HepG2 (cell line): ENCODE results near the gene LSM2. TPM values are rescaled to one million over a fixed set of nuclear protein-coding genes. Genes with fewer than 3 reads are reported as not detected.

ENCODE experiments used
- ATF7-NPFF ChIP-seq: sonication (generic); formaldehyde crosslinking; IDR thresholded peaks from 2 replicates; pipeline ENCODE4 v1.8.1; 2023; ENCODE audit warnings: mild to moderate bottlenecking, low read depth, missing genetic modification reagents, moderate library complexity
- BATF2 ChIP-seq: sonication (generic); formaldehyde crosslinking; IDR thresholded peaks from 2 replicates; pipeline ENCODE4 v1.8.0; 2022; ENCODE audit warnings: mild to moderate bottlenecking, missing genetic modification reagents, moderate library complexity
- CEBPG ChIP-seq: IDR thresholded peaks from 2 replicates; pipeline ENCODE4 v1.6.1; 2016
- FOXA3 ChIP-seq: IDR thresholded peaks from 2 replicates; pipeline ENCODE4 v1.6.1; 2016; ENCODE audit warnings: missing genetic modification reagents, missing compliant biosample characterization
- FOXO1 ChIP-seq: sonication (generic); formaldehyde crosslinking; IDR thresholded peaks from 2 replicates; pipeline ENCODE4 v1.4.0; 2020; ENCODE audit warnings: missing genetic modification reagents
- GMEB1 ChIP-seq: sonication (generic); formaldehyde crosslinking; IDR thresholded peaks from 2 replicates; pipeline ENCODE4 v1.5.1; 2020; ENCODE audit warnings: missing genetic modification reagents, mild to moderate bottlenecking, borderline replicate concordance
- HCFC1 ChIP-seq: fragments of 150-350 bp; IDR thresholded peaks from 2 replicates; pipeline ENCODE4 v1.6.1; 2014; ENCODE audit warnings: low read depth, low read length
- HDAC2 ChIP-seq: sonication (generic); formaldehyde crosslinking; IDR thresholded peaks from 2 replicates; pipeline ENCODE4 v1.4.0; 2020; ENCODE audit warnings: missing genetic modification reagents
- JDP2 ChIP-seq: sonication (generic); formaldehyde crosslinking; IDR thresholded peaks from 2 replicates; pipeline ENCODE4 v1.8.1; 2022; ENCODE audit warnings: missing genetic modification reagents, borderline replicate concordance
- KAT8 ChIP-seq: IDR thresholded peaks from 2 replicates; pipeline ENCODE4 v1.6.1; 2016; ENCODE audit warnings: missing genetic modification reagents, missing compliant biosample characterization
- NFE2L1 ChIP-seq: sonication (generic); formaldehyde crosslinking; IDR thresholded peaks from 2 replicates; pipeline ENCODE4 v1.4.0; 2020; ENCODE audit warnings: missing genetic modification reagents, mild to moderate bottlenecking, borderline replicate concordance
- NFE2L2 ChIP-seq: fragments of 150-350 bp; IDR thresholded peaks from 2 replicates; pipeline ENCODE4 v1.6.1; 2014; ENCODE audit warnings: low read length
- PBX3 ChIP-seq: sonication (generic); formaldehyde crosslinking; IDR thresholded peaks from 2 replicates; pipeline ENCODE4 v1.8.1; 2023; ENCODE audit warnings: missing genetic modification reagents, inconsistent platforms, borderline replicate concordance
- RNF219 ChIP-seq: sonication (generic); formaldehyde crosslinking; IDR thresholded peaks from 2 replicates; pipeline ENCODE4 v1.5.0; 2020; ENCODE audit warnings: mild to moderate bottlenecking, missing genetic modification reagents
- TERF1 ChIP-seq: sonication (generic); formaldehyde crosslinking; IDR thresholded peaks from 2 replicates; pipeline ENCODE4 v1.8.0; 2022; ENCODE audit warnings: mild to moderate bottlenecking, missing genetic modification reagents, moderate library complexity
- ZNF263 ChIP-seq: sonication (generic); formaldehyde crosslinking; IDR thresholded peaks from 2 replicates; pipeline ENCODE4 v1.4.0; 2020; ENCODE audit warnings: missing genetic modification reagents
- ZNF333 ChIP-seq: sonication (generic); formaldehyde crosslinking; IDR thresholded peaks from 2 replicates; pipeline ENCODE4 v1.4.0; 2020; ENCODE audit warnings: mild to moderate bottlenecking, missing genetic modification reagents, borderline replicate concordance
- ZNF431 ChIP-seq: sonication (generic); formaldehyde crosslinking; IDR thresholded peaks from 2 replicates; pipeline ENCODE4 v1.9.0; 2022; ENCODE audit warnings: missing genetic modification reagents, low read depth, mild to moderate bottlenecking, borderline replicate concordance
- ZNF503 ChIP-seq: sonication (generic); formaldehyde crosslinking; IDR thresholded peaks from 2 replicates; pipeline ENCODE4 v1.4.0; 2020; ENCODE audit warnings: missing genetic modification reagents
- ZSCAN20 ChIP-seq: sonication (generic); formaldehyde crosslinking; IDR thresholded peaks from 2 replicates; pipeline ENCODE4 v1.4.0; 2020; ENCODE audit warnings: missing genetic modification reagents, mild to moderate bottlenecking, borderline replicate concordance
- polyA plus RNA-seq, 8 experiments: library from polyadenylated mRNA; depleted of rRNA in 3 of 8; stranded (reverse) in 7 of 8; unstranded in 1 of 8; fragments of >200 nt; fragmentation: Illumina TruSeq in 4 of 8; extraction: Trizol in 4 of 8; gene quantifications; 2 replicates each; pipeline versions ENCODE4 v1.2.1 to v1.2.3, GENCODE V29; 2011 to 2016; ENCODE audit warnings: low read depth in 4 of 8, missing spikeins in 1 of 8, mixed read lengths in 1 of 8; ENCODE audit not compliant: insufficient read depth in 1 of 8
- total RNA-seq, 5 experiments: library from RNA; depleted of rRNA; stranded (reverse); fragments of >200 nt; fragmentation: Illumina TruSeq; extraction: Trizol; gene quantifications; 2 replicates each; pipeline ENCODE4 v1.2.3, GENCODE V29; 2016; ENCODE audit warnings: low read depth in 1 of 5

The LSM2 gene
- total and polyA plus RNA-seq, 2 of the 13 experiments (the other 11 are each of a cell fraction or from before 2014, with no cell fraction given): 69.4 to 90.5 TPM

GRCh38 chr6:31795616-31796298 lies 11.0 kb downstream of the LSM2 start, which contains the start of gene VARS1 (continued):
- TF ChIP-seq HCFC1 (peak; percentile 47; the same call in 1 of the 2 replicates), ZSCAN20 (CRISPR knock-in tag) (no peak), ZNF503 (peak; percentile 77), ATF7-NPFF (CRISPR knock-in tag) (peak; percentile 89), JDP2 (no peak), GMEB1 (CRISPR knock-in tag) (peak; percentile 69), FOXA3 (CRISPR knock-in tag) (no peak), PBX3 (CRISPR knock-in tag) (no peak), ZNF263 (CRISPR knock-in tag) (peak; percentile 35; the same call in 1 of the 2 replicates), ZNF431 (CRISPR knock-in tag) (peak; percentile 0; the same call in 1 of the 2 replicates), ZNF333 (CRISPR knock-in tag) (no peak), HDAC2 (peak; percentile 14; the same call in 1 of the 2 replicates), CEBPG (CRISPR knock-in tag) (no peak), NFE2L1 (CRISPR knock-in tag) (peak; percentile 19; the same call in 1 of the 2 replicates), KAT8 (peak; percentile 81), RNF219 (no peak; the same call in 1 of the 2 replicates), BATF2 (no peak; the same call in 1 of the 2 replicates), FOXO1 (CRISPR knock-in tag) (no peak; the same call in 1 of the 2 replicates), NFE2L2 (no peak), TERF1 (CRISPR knock-in tag) (no peak)
